ENCODE results near the gene IL6. TPM values are rescaled to one million over a fixed set of nuclear protein-coding genes. Genes with fewer than 3 reads are reported as not detected.
"Not testable (repeated sequence)": the region's sequence is repeated elsewhere in the genome, so short reads cannot be mapped to it uniquely, and the experiment has no call there.

The IL6 gene
- polyA plus RNA-seq, 4 donors = 0.19 to 4.9 (median 2.2) TPM; not detected in 1

GRCh38 chr7:22772885-22773284 is 45.9 kb downstream of the IL6 start:
- no peak for DNase-seq
- WGBS, 3 donors = 49 to 56% (median 53%) methylated on average over 4 of the region's 4 CpGs
- Histone ChIP-seq H3K4me3 (ENCODE audit: low read depth in 1 of 3, low read length in 3 of 3) (no peak overlapping the region), H3K4me1 (ENCODE audit: control insufficient read depth in 3 of 3, insufficient read depth in 2 of 3, low read depth in 1 of 3, low read length in 2 of 3) (no peaks in the 10 kb centered on the region), H3K36me3 (ENCODE audit: control insufficient read depth in 3 of 3, insufficient read depth in 2 of 3, low read depth in 1 of 3, low read length in 3 of 3) (no peaks in the 10 kb centered on the region), H3K27ac (ENCODE audit: low read depth in 1 of 3, low read length in 2 of 3) (no peak overlapping the region), H3K9me3 (ENCODE audit: control insufficient read depth in 2 of 2, insufficient read depth in 1 of 2, low read depth in 1 of 2, low read length in 1 of 2) (no peaks in the 10 kb centered on the region), H3K27me3 (ENCODE audit: control insufficient read depth in 3 of 3, insufficient read depth in 3 of 3, low read length in 3 of 3) (no peaks in the 10 kb centered on the region)
- no peak for FAIRE-seq

- Histone ChIP-seq H3K4me3 (ENCODE audit: low read depth in 1 of 3, low read length in 3 of 3) (no peak overlapping the region), H3K27ac (ENCODE audit: low read depth in 1 of 3, low read length in 2 of 3) (no peak overlapping the region), H3K4me1 (ENCODE audit: control insufficient read depth in 3 of 3, insufficient read depth in 2 of 3, low read depth in 1 of 3, low read length in 2 of 3) (no peaks in the 10 kb centered on the region), H3K36me3 (ENCODE audit: control insufficient read depth in 3 of 3, insufficient read depth in 2 of 3, low read depth in 1 of 3, low read length in 3 of 3) (no peaks in the 10 kb centered on the region), H3K9me3 (ENCODE audit: control insufficient read depth in 2 of 2, insufficient read depth in 1 of 2, low read depth in 1 of 2, low read length in 1 of 2) (no peaks in the 10 kb centered on the region), H3K27me3 (ENCODE audit: control insufficient read depth in 3 of 3, insufficient read depth in 3 of 3, low read length in 3 of 3) (no peaks in the 10 kb centered on the region)
- no peak for DNase-seq
- WGBS, 3 donors = 66 to 75% (median 73%) methylated on average over 4 of the region's 4 CpGs
- FAIRE-seq = no peak
Measured at GRCh38 chr7:22776964-22777363, 50.0 kb downstream of the IL6 start.

GRCh38 chr7:22779730-22780323 is 52.8 kb downstream of the IL6 start:
- not testable (repeated sequence) for H3K27me3 ChIP-seq (ENCODE audit: control insufficient read depth in 3 of 3, insufficient read depth in 3 of 3, low read length in 3 of 3); DNase-seq; H3K36me3 ChIP-seq (ENCODE audit: control insufficient read depth in 3 of 3, insufficient read depth in 2 of 3, low read depth in 1 of 3, low read length in 3 of 3); H3K4me3 ChIP-seq (ENCODE audit: low read depth in 1 of 3, low read length in 3 of 3); H3K4me1 ChIP-seq (ENCODE audit: control insufficient read depth in 3 of 3, insufficient read depth in 2 of 3, low read depth in 1 of 3, low read length in 2 of 3); H3K9me3 ChIP-seq (ENCODE audit: control insufficient read depth in 2 of 2, insufficient read depth in 1 of 2, low read depth in 1 of 2, low read length in 1 of 2); H3K27ac ChIP-seq (ENCODE audit: low read depth in 1 of 3, low read length in 2 of 3); FAIRE-seq
- 55 to 66% (median 66%) methylated on average over 4 of the region's 4 CpGs for WGBS, 3 donors

DNA sequence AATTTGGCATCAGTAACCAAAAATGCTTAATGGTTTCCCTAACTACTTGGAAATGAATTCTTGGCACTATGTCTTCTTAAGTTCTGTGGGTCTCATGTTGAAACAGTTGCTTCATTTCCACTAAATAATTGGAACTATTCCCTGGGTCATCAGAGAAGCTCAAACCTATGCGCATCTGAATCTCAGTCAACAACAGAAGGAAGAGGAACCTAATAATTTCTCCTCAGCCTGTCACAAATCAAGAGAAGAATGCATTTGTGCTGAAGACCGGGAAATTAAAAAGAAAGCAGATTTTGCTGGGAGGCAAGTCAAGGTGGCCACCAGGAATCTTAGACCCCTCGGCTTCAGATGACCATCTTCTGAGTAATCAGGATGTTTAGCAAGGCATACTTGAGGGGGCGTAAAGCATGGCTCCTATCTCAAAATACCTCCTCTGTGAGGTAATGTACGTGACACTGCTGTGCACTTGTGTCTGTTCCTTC is 54.3 kb downstream of the IL6 start:
- Histone ChIP-seq H3K9me3 (ENCODE audit: control insufficient read depth in 2 of 2, insufficient read depth in 1 of 2, low read depth in 1 of 2, low read length in 1 of 2) (no peaks in the 10 kb centered on the region), H3K4me1 (ENCODE audit: control insufficient read depth in 3 of 3, insufficient read depth in 2 of 3, low read depth in 1 of 3, low read length in 2 of 3) (peaks cover 0 to 16% (median 0%) of the 10 kb centered on the region in 3 donors), H3K4me3 (ENCODE audit: low read depth in 1 of 3, low read length in 3 of 3) (no peak overlapping the region), H3K36me3 (ENCODE audit: control insufficient read depth in 3 of 3, insufficient read depth in 2 of 3, low read depth in 1 of 3, low read length in 3 of 3) (no peaks in the 10 kb centered on the region), H3K27me3 (ENCODE audit: control insufficient read depth in 3 of 3, insufficient read depth in 3 of 3, low read length in 3 of 3) (no peaks in the 10 kb centered on the region), H3K27ac (ENCODE audit: low read depth in 1 of 3, low read length in 2 of 3) (no peak overlapping the region)
- DNase-seq (no peak), FAIRE-seq (no peak)
- 66 to 87% (median 85%) methylated on average over 5 of the region's 5 CpGs for WGBS, 3 donors

Other genes starting within 250 kb of the IL6 start
- under 1 TPM in 2 of 4 donors, not detected in 2; 0.27 to 0.56 TPM for gene STEAP1B, start 227.0 kb upstream of the IL6 start, polyA plus RNA-seq
- 100 to 1,000 TPM; 270 to 556 (median 390) TPM for gene TOMM7, start 95.6 kb downstream of the IL6 start, polyA plus RNA-seq